HG02571 (cell line): ENCODE measurements around the gene NOTUM.

Experiments
- ATAC-seq: cut with Tn5 transposase; IDR thresholded peaks from one replicate; pipeline ENCODE4 v1.9.1; 2021; ENCODE audit warnings: mild to moderate bottlenecking, moderate library complexity; ENCODE audit not compliant: unreplicated experiment

The NOTUM gene

GRCh38 chr17:81978524-81979298 is 17.7 kb upstream of the NOTUM start:
- ATAC-seq = no peak

- ATAC-seq = peak; percentile 73
Measured at GRCh38 chr17:81977211-81977808, 16.3 kb upstream of the NOTUM start, which contains the start of gene ASPSCR1. Gene ASPSCR1, plus strand, starts transcription at chr17:81977629. Its CDS starts 18 bp downstream, at chr17:81977647.

- peak; percentile 3 for ATAC-seq
Measured at GRCh38 chr17:81976332-81977210, 15.6 kb upstream of the NOTUM start.

- ATAC-seq = no peak
Measured at GRCh38 chr17:81973432-81973831, 12.4 kb upstream of the NOTUM start.

- no peak for ATAC-seq
Measured at GRCh38 chr17:81968850-81969812, 8.1 kb upstream of the NOTUM start.

- no peak for ATAC-seq
Measured at GRCh38 chr17:81968396-81968745, 7.4 kb upstream of the NOTUM start.

- ATAC-seq = no peak
Measured at GRCh38 chr17:81967533-81968395, 6.8 kb upstream of the NOTUM start.

GRCh38 chr17:81967244-81967532 is 6.2 kb upstream of the NOTUM start:
- no peak for ATAC-seq

- ATAC-seq = no peak
Measured at GRCh38 chr17:81966343-81967243, 5.6 kb upstream of the NOTUM start.

GRCh38 chr17:81964081-81964849 is 3.3 kb upstream of the NOTUM start:
- no peak for ATAC-seq

- no peak for ATAC-seq
Measured at GRCh38 chr17:81962499-81963441, 1.8 kb upstream of the NOTUM start.

- ATAC-seq = no peak
Measured at GRCh38 chr17:81961521-81962498, 823 bp upstream of the NOTUM start.

GRCh38 chr17:81960130-81960958 is 643 bp downstream of the NOTUM start:
- no peak for ATAC-seq

- ATAC-seq = no peak
Measured at GRCh38 chr17:81959362-81960129, 1.4 kb downstream of the NOTUM start.
